Left renal cortex interstitium (tissue), 4 donors: ENCODE data around the gene UBE4A. TPM values are rescaled to one million over a fixed set of nuclear protein-coding genes. Genes with fewer than 3 reads are reported as not detected.
"Not testable (repeated sequence)": the region's sequence is repeated elsewhere in the genome, so short reads cannot be mapped to it uniquely, and the experiment has no call there.

Experiments
- DNase-seq, 4 donors: peaks; one replicate each; pipeline ENCODE4 v3.0.0-alpha.2; 2013; ENCODE audit warnings: low read depth in 4 of 4, low spot score in 2 of 4, missing footprints in 1 of 4
- polyA plus RNA-seq, 4 donors: library from polyadenylated mRNA; unstranded; fragments of 120-200 nt; gene quantifications; one replicate each; pipeline ENCODE4 v1.2.1, GENCODE V29; 2013; ENCODE audit not compliant: insufficient read length in 4 of 4

The UBE4A gene
- polyA plus RNA-seq, 4 donors, result 30.2 to 50.1 (median 39.8) TPM

DNA sequence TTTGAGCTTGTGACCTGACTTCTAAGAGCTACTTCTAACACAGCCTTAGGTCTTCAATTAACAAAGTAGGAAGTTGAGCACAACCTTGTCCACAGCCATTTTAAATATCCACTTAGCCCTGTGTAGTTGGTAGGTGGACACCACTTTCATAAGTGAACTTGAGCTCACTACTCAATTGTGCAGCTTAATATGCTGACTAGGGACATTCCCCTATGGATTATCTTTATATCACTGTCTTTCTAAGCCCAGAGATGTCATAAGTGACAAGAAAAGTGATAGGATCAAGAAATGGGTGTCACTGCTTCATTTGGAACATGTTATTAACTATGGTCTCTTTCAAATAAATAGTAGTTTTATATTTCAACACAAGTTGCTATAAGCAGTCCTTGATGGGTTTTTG is 38.0 kb downstream of the UBE4A start:
- DNase-seq, result no peak

GRCh38 chr11:118398791-118399559 is 39.6 kb downstream of the UBE4A start:
- no peak for DNase-seq

DNA sequence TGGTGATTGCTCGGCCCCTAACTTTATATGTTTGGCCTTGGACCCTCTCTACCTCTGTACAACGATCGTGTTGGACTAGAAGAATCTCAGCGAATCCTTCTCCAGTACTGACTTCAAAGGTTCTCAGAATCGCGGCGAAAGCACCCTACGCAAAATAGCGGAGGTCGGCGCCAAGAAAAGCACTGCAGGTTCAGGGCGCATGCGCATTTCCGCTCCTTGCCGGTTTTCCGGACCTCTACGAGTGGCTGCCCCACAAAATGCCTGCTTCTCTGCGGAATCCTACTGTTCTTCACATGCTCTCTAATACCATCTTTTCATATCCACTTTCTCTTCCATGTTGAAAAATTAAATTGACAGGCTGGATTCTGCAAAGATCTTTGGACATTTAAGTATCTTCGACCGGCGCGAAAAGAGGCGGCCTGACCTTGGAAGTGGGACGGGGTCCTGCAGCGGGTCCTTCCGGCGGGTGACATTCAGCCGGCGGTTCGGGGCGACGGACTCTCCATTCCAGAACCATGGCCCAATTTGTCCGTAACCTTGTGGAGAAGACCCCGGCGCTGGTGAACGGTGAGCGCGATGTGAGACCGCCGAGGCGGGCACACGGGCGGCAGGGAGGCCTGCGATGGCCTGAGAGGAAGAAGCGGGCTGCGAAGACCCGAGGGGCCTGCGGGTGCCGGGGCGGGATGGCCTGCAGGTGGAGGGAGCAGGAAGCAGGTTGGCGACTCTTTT is 41.9 kb downstream of the UBE4A start, which contains the start of gene ATP5MG:
TSS of gene ATP5MG (plus strand) at position 456 of the 729 bp plus-strand sequence. CDS start at position 516, 60 bp downstream.
- peak; percentile 84 to 94 (median 89) for DNase-seq

DNA sequence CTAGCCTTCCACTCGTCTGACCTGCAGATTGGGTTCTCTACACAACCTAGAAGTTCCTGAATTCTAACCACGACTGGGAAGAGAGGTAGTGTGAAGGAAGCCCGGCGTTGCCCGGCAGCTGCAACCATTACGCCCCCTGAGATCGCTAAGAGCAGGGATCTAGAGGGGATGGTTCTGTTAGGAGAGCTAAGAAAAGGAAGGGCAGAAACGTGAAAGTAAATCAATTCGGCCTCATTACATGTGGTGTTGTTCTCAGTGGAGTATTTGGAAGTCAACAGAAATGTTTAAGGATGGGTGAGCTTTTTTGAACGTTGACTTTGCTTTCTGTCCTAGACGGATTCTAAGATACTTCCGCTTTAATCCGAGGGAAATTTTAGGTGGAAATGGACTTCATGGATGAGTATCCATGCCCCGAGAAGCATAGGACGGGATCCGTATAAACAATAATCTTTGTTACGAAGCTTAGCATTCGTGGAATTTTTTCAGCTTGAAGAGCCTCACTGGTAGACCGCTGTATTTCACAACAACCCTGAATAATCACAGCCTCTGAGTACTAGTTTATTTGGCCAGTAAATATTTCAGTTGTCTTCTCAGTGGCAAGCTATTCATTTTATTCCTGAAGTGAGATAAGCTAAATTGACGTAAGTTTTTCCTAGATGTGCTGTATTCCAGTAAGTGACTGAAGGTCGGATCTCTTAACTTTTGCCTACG is 42.6 kb downstream of the UBE4A start:
- DNase-seq, result no peak

- DNase-seq, result not testable (repeated sequence)
Observed at GRCh38 chr11:118402594-118402993, 43.2 kb downstream of the UBE4A start.

GRCh38 chr11:118406599-118407166 is 47.3 kb downstream of the UBE4A start:
- DNase-seq, result no peak

GRCh38 chr11:118410055-118410745 is 50.8 kb downstream of the UBE4A start:
- no peak for DNase-seq

DNA sequence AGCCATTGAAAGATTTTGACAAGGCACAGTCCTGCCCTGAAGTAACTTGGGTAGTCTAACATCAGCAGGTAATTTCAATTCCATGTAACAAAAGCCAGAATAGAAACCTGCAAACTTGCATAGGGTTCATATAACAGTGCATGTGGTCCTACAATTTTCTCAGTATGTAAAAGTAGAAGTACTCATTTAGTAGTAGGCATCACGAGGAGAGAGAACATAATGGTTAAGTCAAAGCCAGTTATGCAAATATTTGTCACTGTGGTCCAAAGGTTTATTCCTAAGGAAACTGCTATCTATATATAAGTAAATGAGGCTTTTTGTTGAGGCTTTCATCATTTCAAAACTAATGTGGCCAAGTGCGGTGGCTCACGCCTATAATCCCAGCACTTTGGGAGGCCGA is 52.1 kb downstream of the UBE4A start:
- no peak for DNase-seq

GRCh38 chr11:118412921-118413320 is 53.5 kb downstream of the UBE4A start:
- DNase-seq, result no peak

- DNase-seq, result no peak
Observed at GRCh38 chr11:118415062-118415738, 55.8 kb downstream of the UBE4A start.

DNA sequence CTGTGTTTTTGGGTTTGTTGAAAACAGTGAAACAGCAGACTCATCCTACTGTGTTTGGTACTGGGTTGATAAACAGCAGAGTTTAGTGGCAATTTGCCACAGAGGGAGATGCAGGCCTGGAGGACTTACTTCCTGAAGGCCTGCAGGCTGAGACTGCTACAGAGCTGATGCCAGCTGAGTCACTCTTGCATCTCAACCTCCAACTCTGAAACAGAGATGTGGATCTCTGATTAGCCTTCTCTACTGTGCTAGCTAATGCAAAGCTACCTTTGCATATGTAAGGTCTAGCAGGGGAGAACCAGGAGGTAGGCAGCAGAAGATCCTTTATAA is 56.3 kb downstream of the UBE4A start:
- no peak for DNase-seq

- DNase-seq, result not testable (repeated sequence)
Observed at GRCh38 chr11:118416900-118417299, 57.5 kb downstream of the UBE4A start.

DNA sequence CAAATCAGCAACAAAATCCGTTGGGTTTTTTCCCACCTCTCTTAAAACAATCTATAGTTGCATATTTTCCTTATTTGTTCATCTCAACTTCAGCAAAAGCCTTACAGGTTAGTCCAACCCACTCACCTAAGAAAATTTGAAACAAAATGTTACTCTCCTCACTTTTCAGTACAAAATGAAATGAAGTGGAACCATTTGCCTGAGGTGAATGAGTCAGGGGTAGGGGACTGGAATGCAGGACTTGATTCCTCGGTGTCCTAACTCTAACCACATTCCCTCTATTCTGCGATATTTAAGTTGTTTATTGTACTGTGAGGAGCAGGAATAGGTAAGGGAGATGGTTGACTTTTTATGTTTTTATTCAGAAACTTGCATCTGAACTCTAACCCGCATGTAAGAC is 58.4 kb downstream of the UBE4A start:
- DNase-seq, result no peak

GRCh38 chr11:118418766-118419165 is 59.4 kb downstream of the UBE4A start:
- no peak for DNase-seq

GRCh38 chr11:118427707-118428106 is 68.3 kb downstream of the UBE4A start:
- DNase-seq, result no peak

GRCh38 chr11:118430956-118431355 is 71.6 kb downstream of the UBE4A start:
- DNase-seq, result no peak

- peak in 1 of 4 donors; percentile 6 for DNase-seq
Observed at GRCh38 chr11:118434123-118434552, 74.7 kb downstream of the UBE4A start.

- DNase-seq, result peak in 2 of 4 donors; percentile 26 to 50
Observed at GRCh38 chr11:118434553-118435289, 75.3 kb downstream of the UBE4A start.

DNA sequence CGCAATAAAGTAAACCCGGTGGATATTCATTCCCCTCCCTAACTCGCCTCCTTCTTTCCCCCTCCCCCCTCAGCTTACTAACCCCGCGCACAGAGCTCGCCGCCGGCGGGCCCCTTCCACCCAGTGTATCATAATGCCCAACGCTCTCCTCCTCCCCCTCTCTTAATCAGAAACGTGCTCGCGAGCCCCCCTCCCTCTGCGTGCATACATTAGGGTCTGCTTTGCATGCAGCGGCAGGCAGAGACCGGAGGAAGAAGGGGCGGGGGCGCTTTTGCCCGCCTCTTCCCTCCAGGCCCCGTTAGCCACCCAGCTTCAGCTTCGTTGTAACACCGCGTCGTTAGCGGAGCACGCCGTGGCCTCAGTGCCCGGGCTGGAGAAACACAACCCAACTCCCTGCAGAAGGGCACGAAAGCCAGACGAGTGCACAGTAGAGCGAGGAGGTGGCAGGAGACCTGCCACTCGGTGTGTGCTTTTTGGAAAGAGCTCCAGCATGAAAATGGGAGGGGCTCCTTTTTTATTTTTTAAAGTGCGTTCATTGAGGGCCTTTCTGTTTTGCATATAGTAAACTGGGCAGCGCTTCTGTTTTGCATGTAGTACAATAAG is 76.0 kb downstream of the UBE4A start:
- peak in 1 of 4 donors; percentile 51 for DNase-seq
